CD4-positive, alpha-beta T cell treated with Interleukin-4 for 4 hours (primary cell): Measurements from ENCODE around the gene EIF4E.
A peak's percentile ranks its signal among the peaks of the same experiment; 100 is the strongest.
"Not testable (repeated sequence)": the region's sequence is repeated elsewhere in the genome, so short reads cannot be mapped to it uniquely, and the experiment has no call there.

Source experiments
- DNase-seq: peaks from one replicate; pipeline ENCODE4 v3.0.0-alpha.2; 2020

Gene EIF4E

GRCh38 chr4:98930311-98930865, 1.5 kb upstream of the EIF4E start:
- no peak for DNase-seq

GRCh38 chr4:98929341-98930267, 671 bp upstream of the EIF4E start:
- DNase-seq: peak; percentile 86

- peak; percentile 53 for DNase-seq
These were observed 815 bp downstream of the EIF4E start for GRCh38 chr4:98928131-98928504.

- not testable (repeated sequence) for DNase-seq
These were observed 2.7 kb downstream of the EIF4E start for GRCh38 chr4:98926257-98926656.

- no peak for DNase-seq
These were observed 7.6 kb downstream of the EIF4E start for GRCh38 chr4:98921292-98921691.

- no peak for DNase-seq
These were observed 8.9 kb downstream of the EIF4E start for GRCh38 chr4:98919996-98920395.

- not testable (repeated sequence) for DNase-seq
These were observed 18.2 kb downstream of the EIF4E start for GRCh38 chr4:98910728-98911127.

- DNase-seq: no peak
These were observed 19.1 kb downstream of the EIF4E start for GRCh38 chr4:98909646-98910401.

- no peak for DNase-seq
These were observed 20.1 kb downstream of the EIF4E start for GRCh38 chr4:98908703-98909262.

GRCh38 chr4:98908182-98908581, 20.8 kb downstream of the EIF4E start:
- DNase-seq: no peak

- DNase-seq: no peak
These were observed 23.1 kb downstream of the EIF4E start for GRCh38 chr4:98905839-98906238.

- no peak for DNase-seq
These were observed 23.6 kb downstream of the EIF4E start for GRCh38 chr4:98905297-98905696.

GRCh38 chr4:98903963-98904362, 25.0 kb downstream of the EIF4E start:
- no peak for DNase-seq

GRCh38 chr4:98903561-98903960, 25.4 kb downstream of the EIF4E start:
- DNase-seq: no peak

GRCh38 chr4:98899277-98899676, 29.7 kb downstream of the EIF4E start:
- no peak for DNase-seq

GRCh38 chr4:98891478-98892337, 37.2 kb downstream of the EIF4E start:
- no peak for DNase-seq

- no peak for DNase-seq
These were observed 38.1 kb downstream of the EIF4E start for GRCh38 chr4:98890702-98891455.

- DNase-seq: no peak
These were observed 41.8 kb downstream of the EIF4E start for GRCh38 chr4:98887145-98887544.

GRCh38 chr4:98886382-98886781, 42.6 kb downstream of the EIF4E start:
- not testable (repeated sequence) for DNase-seq

- DNase-seq: not testable (repeated sequence)
These were observed 48.0 kb downstream of the EIF4E start for GRCh38 chr4:98880884-98881283.

GRCh38 chr4:98879515-98879914, 49.4 kb downstream of the EIF4E start:
- no peak for DNase-seq

- no peak for DNase-seq
These were observed 55.9 kb downstream of the EIF4E start for GRCh38 chr4:98873059-98873458.
